Activated naive CD4-positive, alpha-beta T cell treated with anti-CD3 and anti-CD28 coated beads for 36 hours (primary cell): ENCODE measurements around the gene ABCC3. TPM values are rescaled to one million over a fixed set of nuclear protein-coding genes. Genes with fewer than 3 reads are reported as not detected.

ENCODE experiments used
- CTCF ChIA-PET: fragments of 350-600 bp; sonication (Branson Sonifier 250); formaldehyde crosslinking; loops from one replicate; lab custom pipeline; 2021; ENCODE audit warnings: antibody characterized with exemption; lab: Charles Lee
- DNase-seq: peaks from one replicate; pipeline ENCODE4 v3.0.0-alpha.2; 2020
- H3K27ac Mint-ChIP-seq: one replicate; pipeline ENCODE4 v1.8.0; 2021; ENCODE audit warnings: mild to moderate bottlenecking, mixed read lengths
- H3K27me3 Mint-ChIP-seq: one replicate; pipeline ENCODE4 v1.8.0; 2021; ENCODE audit warnings: low read depth, mixed read lengths
- H3K36me3 Mint-ChIP-seq: one replicate; pipeline ENCODE4 v1.8.0; 2021; ENCODE audit warnings: low read depth, mixed read lengths
- H3K4me1 Mint-ChIP-seq: one replicate; pipeline ENCODE4 v1.8.0; 2021; ENCODE audit warnings: low read depth, mixed read lengths
- H3K4me3 Mint-ChIP-seq: one replicate; pipeline ENCODE4 v1.8.0; 2021; ENCODE audit warnings: mild to moderate bottlenecking, moderate library complexity, mixed read lengths
- H3K9me3 Mint-ChIP-seq: one replicate; pipeline ENCODE4 v1.8.0; 2021; ENCODE audit warnings: mixed read lengths
- intact Hi-C: fragments of 100-400 bp; cut with micrococcal nuclease; formaldehyde crosslinking; loops from one replicate; pipeline ENCODE4 v1.15.1; 2023
- total RNA-seq, 2 experiments: library from RNA; stranded (reverse); gene quantifications; one replicate each; pipeline ENCODE4 v1.2.3, GENCODE V29; 2021

Gene ABCC3
- total RNA-seq, 2 experiments from 2014 or later: not detected

GRCh38 chr17:50594892-50595291, 39.8 kb upstream of the ABCC3 start:
- H3K27me3 Mint-ChIP-seq: no peaks in the 10 kb centered on the region
- no peaks in the 10 kb centered on the region for H3K9me3 Mint-ChIP-seq
- no peaks in the 10 kb centered on the region for H3K4me1 Mint-ChIP-seq
- H3K27ac Mint-ChIP-seq: no peak overlapping the region
- no peak overlapping the region for H3K4me3 Mint-ChIP-seq
- no peaks in the 10 kb centered on the region for H3K36me3 Mint-ChIP-seq
- CTCF ChIA-PET: no interaction called here
- intact Hi-C loops: no loop called here
- no peak for DNase-seq

- intact Hi-C loops: no loop called here
- CTCF ChIA-PET: interaction anchor here (0.6 kb wide), 1 partner anchor 104 kb away, joined by 3 read pairs; no protein-coding TSS in a partner anchor
- Mint-ChIP-seq H3K27ac (no peak overlapping the region), H3K4me3 (no peak overlapping the region), H3K4me1 (no peaks in the 10 kb centered on the region), H3K9me3 (no peaks in the 10 kb centered on the region), H3K36me3 (no peaks in the 10 kb centered on the region), H3K27me3 (no peaks in the 10 kb centered on the region)
- no peak for DNase-seq
These were observed 38.3 kb upstream of the ABCC3 start for GRCh38 chr17:50596191-50597037.

GRCh38 chr17:50598487-50598886, 36.2 kb upstream of the ABCC3 start:
- peaks cover 5% of the 10 kb centered on the region for H3K27me3 Mint-ChIP-seq
- H3K4me1 Mint-ChIP-seq: no peaks in the 10 kb centered on the region
- CTCF ChIA-PET: no interaction called here
- intact Hi-C loops: no loop called here
- no peaks in the 10 kb centered on the region for H3K36me3 Mint-ChIP-seq
- H3K9me3 Mint-ChIP-seq: no peaks in the 10 kb centered on the region
- H3K27ac Mint-ChIP-seq: no peak overlapping the region
- no peak overlapping the region for H3K4me3 Mint-ChIP-seq
- no peak for DNase-seq

GRCh38 chr17:50599606-50600005, 35.1 kb upstream of the ABCC3 start:
- Mint-ChIP-seq H3K27me3 (peaks cover 10% of the 10 kb centered on the region), H3K4me1 (no peaks in the 10 kb centered on the region), H3K9me3 (no peaks in the 10 kb centered on the region), H3K4me3 (no peak overlapping the region), H3K36me3 (no peaks in the 10 kb centered on the region), H3K27ac (no peak overlapping the region)
- DNase-seq: no peak
- intact Hi-C loops: no loop called here
- CTCF ChIA-PET: interaction anchor here (1.0 kb wide), 1 partner anchor 26 kb away, joined by 3 read pairs; no protein-coding TSS in a partner anchor

- Mint-ChIP-seq H3K4me3 (no peak overlapping the region), H3K9me3 (no peaks in the 10 kb centered on the region), H3K27ac (no peak overlapping the region), H3K27me3 (peaks cover 15% of the 10 kb centered on the region), H3K36me3 (no peaks in the 10 kb centered on the region), H3K4me1 (no peaks in the 10 kb centered on the region)
- intact Hi-C loops: no loop called here
- DNase-seq: no peak
- CTCF ChIA-PET: no interaction called here
These were observed 32.8 kb upstream of the ABCC3 start for GRCh38 chr17:50601823-50602375.

GRCh38 chr17:50602836-50603235, 31.8 kb upstream of the ABCC3 start:
- Mint-ChIP-seq H3K27me3 (peaks cover 15% of the 10 kb centered on the region), H3K36me3 (no peaks in the 10 kb centered on the region), H3K4me1 (no peaks in the 10 kb centered on the region), H3K4me3 (no peak overlapping the region), H3K9me3 (no peaks in the 10 kb centered on the region), H3K27ac (no peak overlapping the region)
- CTCF ChIA-PET: no interaction called here
- intact Hi-C loops: no loop called here
- DNase-seq: no peak

- DNase-seq: no peak
- no peaks in the 10 kb centered on the region for H3K36me3 Mint-ChIP-seq
- no peaks in the 10 kb centered on the region for H3K9me3 Mint-ChIP-seq
- no peaks in the 10 kb centered on the region for H3K4me1 Mint-ChIP-seq
- H3K27me3 Mint-ChIP-seq: peaks cover 15% of the 10 kb centered on the region
- CTCF ChIA-PET: no interaction called here
- no peak overlapping the region for H3K4me3 Mint-ChIP-seq
- intact Hi-C loops: no loop called here
- no peak overlapping the region for H3K27ac Mint-ChIP-seq
These were observed 31.3 kb upstream of the ABCC3 start for GRCh38 chr17:50603340-50603739.

- DNase-seq: no peak
- peaks cover 15% of the 10 kb centered on the region for H3K27me3 Mint-ChIP-seq
- H3K27ac Mint-ChIP-seq: no peak overlapping the region
- H3K9me3 Mint-ChIP-seq: no peaks in the 10 kb centered on the region
- CTCF ChIA-PET: interaction anchor here (0.7 kb wide), 1 partner anchor 16 kb away, joined by 3 read pairs; no protein-coding TSS in a partner anchor
- no peaks in the 10 kb centered on the region for H3K36me3 Mint-ChIP-seq
- intact Hi-C loops: no loop called here
- H3K4me3 Mint-ChIP-seq: no peak overlapping the region
- H3K4me1 Mint-ChIP-seq: no peaks in the 10 kb centered on the region
These were observed 30.2 kb upstream of the ABCC3 start for GRCh38 chr17:50604513-50604912.

GRCh38 chr17:50605429-50605828, 29.3 kb upstream of the ABCC3 start:
- Mint-ChIP-seq H3K4me3 (no peak overlapping the region), H3K9me3 (no peaks in the 10 kb centered on the region), H3K36me3 (no peaks in the 10 kb centered on the region), H3K4me1 (no peaks in the 10 kb centered on the region), H3K27me3 (peaks cover 15% of the 10 kb centered on the region), H3K27ac (no peak overlapping the region)
- CTCF ChIA-PET: no interaction called here
- DNase-seq: no peak
- intact Hi-C loops: no loop called here

GRCh38 chr17:50607522-50608175, 27.0 kb upstream of the ABCC3 start:
- Mint-ChIP-seq H3K4me1 (no peaks in the 10 kb centered on the region), H3K36me3 (no peaks in the 10 kb centered on the region), H3K9me3 (no peaks in the 10 kb centered on the region), H3K4me3 (no peak overlapping the region), H3K27me3 (peaks cover 10% of the 10 kb centered on the region), H3K27ac (no peak overlapping the region)
- DNase-seq: no peak
- intact Hi-C loops: no loop called here
- CTCF ChIA-PET: no interaction called here

- DNase-seq: no peak
- H3K9me3 Mint-ChIP-seq: no peaks in the 10 kb centered on the region
- no peaks in the 10 kb centered on the region for H3K4me1 Mint-ChIP-seq
- no peak overlapping the region for H3K27ac Mint-ChIP-seq
- H3K27me3 Mint-ChIP-seq: peaks cover 10% of the 10 kb centered on the region
- CTCF ChIA-PET: interaction anchor here (2.4 kb wide), 1 partner anchor 17 kb away, joined by 10 read pairs; no protein-coding TSS in a partner anchor
- no peaks in the 10 kb centered on the region for H3K36me3 Mint-ChIP-seq
- no peak overlapping the region for H3K4me3 Mint-ChIP-seq
- intact Hi-C loops: no loop called here
These were observed 25.8 kb upstream of the ABCC3 start for GRCh38 chr17:50608700-50609379.
